GM06990 (cell line): ENCODE data around the gene DACT2.
"Not testable (repeated sequence)": the region's sequence is repeated elsewhere in the genome, so short reads cannot be mapped to it uniquely, and the experiment has no call there.

ENCODE experiments used
- DNase-seq: peaks from one replicate; pipeline ENCODE4 v3.0.0-alpha.2; 2011; ENCODE audit not compliant: insufficient read length; ENCODE audit errors: extremely low read depth
- H3K27me3 ChIP-seq: replicated peaks from 2 replicates; pipeline ENCODE4 v1.6.0; 2011; ENCODE audit warnings: low read length; ENCODE audit not compliant: control insufficient read depth, insufficient read depth
- H3K36me3 ChIP-seq: 2 replicates; pipeline ENCODE4 v1.5.1; 2011; ENCODE audit warnings: low read length; ENCODE audit not compliant: control insufficient read depth, insufficient read depth
- H3K4me3 ChIP-seq: replicated peaks from 2 replicates; pipeline ENCODE4 v1.5.1; 2011; ENCODE audit warnings: low read depth, mild to moderate bottlenecking, control low read depth, low read length
- TF ChIP-seq, protein P1 (sequence below): IDR thresholded peaks from 2 replicates; pipeline ENCODE4 v1.5.1; 2011; ENCODE audit warnings: low read length, control low read depth, mild to moderate bottlenecking, inconsistent platforms; ENCODE audit not compliant: insufficient read depth, poor library complexity, severe bottlenecking

DACT2 gene

GRCh38 chr6:168292826-168293225, 26.8 kb downstream of the DACT2 start:
- Histone ChIP-seq H3K4me3 (no peak overlapping the region), H3K27me3 (no peaks in the 10 kb centered on the region), H3K36me3 (no peaks in the 10 kb centered on the region)
- TF ChIP-seq, protein P1, sequence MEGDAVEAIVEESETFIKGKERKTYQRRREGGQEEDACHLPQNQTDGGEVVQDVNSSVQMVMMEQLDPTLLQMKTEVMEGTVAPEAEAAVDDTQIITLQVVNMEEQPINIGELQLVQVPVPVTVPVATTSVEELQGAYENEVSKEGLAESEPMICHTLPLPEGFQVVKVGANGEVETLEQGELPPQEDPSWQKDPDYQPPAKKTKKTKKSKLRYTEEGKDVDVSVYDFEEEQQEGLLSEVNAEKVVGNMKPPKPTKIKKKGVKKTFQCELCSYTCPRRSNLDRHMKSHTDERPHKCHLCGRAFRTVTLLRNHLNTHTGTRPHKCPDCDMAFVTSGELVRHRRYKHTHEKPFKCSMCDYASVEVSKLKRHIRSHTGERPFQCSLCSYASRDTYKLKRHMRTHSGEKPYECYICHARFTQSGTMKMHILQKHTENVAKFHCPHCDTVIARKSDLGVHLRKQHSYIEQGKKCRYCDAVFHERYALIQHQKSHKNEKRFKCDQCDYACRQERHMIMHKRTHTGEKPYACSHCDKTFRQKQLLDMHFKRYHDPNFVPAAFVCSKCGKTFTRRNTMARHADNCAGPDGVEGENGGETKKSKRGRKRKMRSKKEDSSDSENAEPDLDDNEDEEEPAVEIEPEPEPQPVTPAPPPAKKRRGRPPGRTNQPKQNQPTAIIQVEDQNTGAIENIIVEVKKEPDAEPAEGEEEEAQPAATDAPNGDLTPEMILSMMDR, result no peak
- DNase-seq, result no peak

- TF ChIP-seq, protein P1, result no peak
- Histone ChIP-seq H3K36me3 (no peaks in the 10 kb centered on the region), H3K4me3 (no peak overlapping the region), H3K27me3 (no peaks in the 10 kb centered on the region)
- DNase-seq, result no peak
Measured at GRCh38 chr6:168291450-168291849, 28.1 kb downstream of the DACT2 start.

DNA sequence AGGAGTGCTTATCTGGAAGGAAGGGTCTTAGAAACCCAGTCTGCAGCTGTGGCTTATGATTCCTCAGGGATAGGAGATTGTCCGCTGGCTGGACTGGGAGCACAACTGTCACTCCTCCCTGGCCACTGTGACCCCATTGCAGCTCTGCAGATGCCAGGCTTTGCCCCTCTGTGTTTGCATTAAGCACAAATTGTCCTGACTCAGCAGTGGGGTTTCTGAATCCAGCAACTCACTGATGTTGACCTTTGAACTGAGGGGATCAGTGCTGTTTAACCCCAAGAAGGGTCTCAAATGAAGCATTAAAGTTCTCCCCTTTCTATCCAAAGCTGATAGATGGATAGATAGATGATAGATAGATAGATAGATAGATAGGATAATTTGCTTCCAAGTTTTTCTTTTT, 29.5 kb downstream of the DACT2 start:
- TF ChIP-seq, protein P1, result no peak
- no peak overlapping the region for H3K4me3 ChIP-seq
- no peak for DNase-seq
- no peaks in the 10 kb centered on the region for H3K36me3 ChIP-seq
- H3K27me3 ChIP-seq, result no peaks in the 10 kb centered on the region

DNA sequence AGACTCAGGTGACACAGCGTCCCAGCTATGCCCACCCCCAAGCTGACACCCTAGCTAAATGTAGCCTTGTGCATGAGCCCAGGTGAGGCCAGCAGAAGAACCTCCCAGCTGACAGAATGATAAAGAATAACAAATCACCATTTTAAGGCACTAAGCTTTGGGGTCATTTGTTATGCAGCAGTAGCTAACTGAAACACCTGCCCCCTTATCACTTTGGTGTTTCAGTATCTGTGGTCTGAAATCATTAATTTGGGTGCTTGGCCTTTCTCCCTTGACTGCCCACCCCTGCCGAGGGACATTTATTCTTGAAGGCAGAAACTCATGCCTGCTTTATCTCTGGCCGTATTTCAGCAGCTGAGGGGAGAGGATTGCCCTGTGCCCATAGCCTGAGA, 30.0 kb downstream of the DACT2 start:
- TF ChIP-seq, protein P1, result no peak
- H3K27me3 ChIP-seq, result no peaks in the 10 kb centered on the region
- no peak overlapping the region for H3K4me3 ChIP-seq
- no peak for DNase-seq
- no peaks in the 10 kb centered on the region for H3K36me3 ChIP-seq

DNA sequence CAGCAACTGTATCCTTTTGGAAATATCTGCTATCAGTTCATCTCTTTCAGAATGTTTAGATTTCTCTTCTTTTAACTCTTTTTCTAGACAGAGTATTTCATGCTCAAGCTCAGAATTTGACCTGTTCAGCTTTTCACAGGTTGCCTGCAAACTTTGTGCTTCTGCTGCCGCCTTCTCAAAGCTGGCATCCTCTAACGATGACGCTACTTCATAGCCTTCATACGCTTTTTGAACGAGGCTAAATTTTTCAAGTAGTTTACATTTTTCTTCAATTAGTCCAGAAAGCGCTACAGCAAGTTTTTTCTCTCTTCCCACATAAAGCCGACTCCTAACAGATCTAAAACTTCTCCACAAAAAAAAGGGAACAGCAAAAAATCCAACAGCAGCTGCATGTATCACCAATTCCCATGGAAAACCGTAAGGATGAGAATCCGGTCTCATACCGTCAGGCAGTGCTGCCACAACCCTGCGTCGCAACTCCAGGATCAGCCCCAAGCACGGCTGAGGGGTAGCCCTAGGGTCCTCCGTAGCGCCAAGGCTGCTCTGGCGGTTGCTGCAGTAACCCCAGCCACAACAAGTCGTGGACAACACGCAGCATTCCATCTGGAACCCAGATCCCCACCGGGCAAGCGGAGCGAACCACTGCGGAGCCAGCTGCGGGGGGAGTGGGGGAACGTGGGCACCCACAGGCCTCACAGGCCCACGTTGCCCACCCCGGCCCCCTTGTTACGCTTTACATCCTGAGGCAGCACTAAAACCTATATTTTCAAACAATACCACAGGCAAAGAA, 30.6 kb downstream of the DACT2 start:
- TF ChIP-seq, protein P1, result no peak
- Histone ChIP-seq H3K4me3 (no peak overlapping the region), H3K27me3 (no peaks in the 10 kb centered on the region), H3K36me3 (no peaks in the 10 kb centered on the region)
- no peak for DNase-seq

DNA sequence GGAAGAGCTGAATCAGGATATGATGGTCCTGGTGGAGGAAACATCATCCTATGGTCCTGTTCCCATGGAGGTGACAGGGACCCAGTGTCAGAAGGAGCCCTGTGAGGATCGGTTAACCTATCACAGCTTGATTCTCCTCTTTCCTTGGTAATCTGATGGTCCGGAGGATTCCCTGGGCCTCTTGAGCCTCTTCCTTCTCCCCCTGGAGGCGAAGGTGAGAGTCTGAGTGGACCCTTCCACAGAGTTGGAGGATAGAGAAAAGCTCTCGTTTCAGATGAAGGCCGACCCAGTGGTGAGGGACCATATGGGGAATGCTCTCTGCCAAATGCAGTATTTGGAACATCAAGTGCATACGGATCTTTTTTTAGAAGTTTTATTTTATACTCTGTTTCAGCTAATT, 32.1 kb downstream of the DACT2 start:
- DNase-seq, H3K4me3 ChIP-seq, H3K27me3 ChIP-seq, H3K36me3 ChIP-seq: not testable (repeated sequence)

GRCh38 chr6:168286771-168287446, 32.7 kb downstream of the DACT2 start:
- not testable (repeated sequence) for H3K4me3 ChIP-seq, DNase-seq, H3K36me3 ChIP-seq, H3K27me3 ChIP-seq
